Stimulated activated CD8-positive, alpha-beta memory T cell treated with anti-CD3 and anti-CD28 coated beads, Interleukin-15, amount 100 ng/mL, for 1 hour (primary cell): ENCODE measurements around the gene NTN3.
A peak's percentile ranks its signal among the peaks of the same experiment; 100 is the strongest.

Experiments
- DNase-seq: peaks from one replicate; pipeline ENCODE4 v3.0.0-alpha.2; 2020; ENCODE audit warnings: low read depth

Gene NTN3

GRCh38 chr16:2497116-2497630, 26.1 kb downstream of the NTN3 start:
- DNase-seq: no peak

GRCh38 chr16:2497695-2498484, 26.8 kb downstream of the NTN3 start:
- no peak for DNase-seq

- no peak for DNase-seq
These were observed 27.6 kb downstream of the NTN3 start for GRCh38 chr16:2498531-2499253.

- no peak for DNase-seq
These were observed 28.4 kb downstream of the NTN3 start for GRCh38 chr16:2499454-2499853.

GRCh38 chr16:2499890-2500429, 28.9 kb downstream of the NTN3 start:
- DNase-seq: no peak

GRCh38 chr16:2500430-2500917, 29.4 kb downstream of the NTN3 start:
- DNase-seq: no peak

GRCh38 chr16:2500918-2501750, 30.0 kb downstream of the NTN3 start:
- DNase-seq: peak; percentile 68

GRCh38 chr16:2501946-2502895, 31.1 kb downstream of the NTN3 start:
- no peak for DNase-seq

GRCh38 chr16:2505695-2506094, 34.6 kb downstream of the NTN3 start:
- no peak for DNase-seq

- no peak for DNase-seq
These were observed 36.1 kb downstream of the NTN3 start for GRCh38 chr16:2507052-2507659.

GRCh38 chr16:2507665-2508064, 36.6 kb downstream of the NTN3 start:
- DNase-seq: no peak

GRCh38 chr16:2508722-2509400, 37.8 kb downstream of the NTN3 start:
- DNase-seq: no peak

GRCh38 chr16:2511128-2511800, 40.2 kb downstream of the NTN3 start:
- no peak for DNase-seq

GRCh38 chr16:2511996-2512734, 41.1 kb downstream of the NTN3 start:
- no peak for DNase-seq

GRCh38 chr16:2512735-2513404, 41.8 kb downstream of the NTN3 start:
- no peak for DNase-seq

- DNase-seq: peak; percentile 75
These were observed 42.6 kb downstream of the NTN3 start, which contains the start of gene ATP6V0C for GRCh38 chr16:2513405-2514332. ATP6V0C (plus strand) TSS chr16:2513952; CDS start chr16:2514104, 152 bp downstream.
